Measurements from ENCODE around the gene KCNIP1.
A peak's percentile ranks its signal among the peaks of the same experiment; 100 is the strongest.

KCNIP1 gene

DNA sequence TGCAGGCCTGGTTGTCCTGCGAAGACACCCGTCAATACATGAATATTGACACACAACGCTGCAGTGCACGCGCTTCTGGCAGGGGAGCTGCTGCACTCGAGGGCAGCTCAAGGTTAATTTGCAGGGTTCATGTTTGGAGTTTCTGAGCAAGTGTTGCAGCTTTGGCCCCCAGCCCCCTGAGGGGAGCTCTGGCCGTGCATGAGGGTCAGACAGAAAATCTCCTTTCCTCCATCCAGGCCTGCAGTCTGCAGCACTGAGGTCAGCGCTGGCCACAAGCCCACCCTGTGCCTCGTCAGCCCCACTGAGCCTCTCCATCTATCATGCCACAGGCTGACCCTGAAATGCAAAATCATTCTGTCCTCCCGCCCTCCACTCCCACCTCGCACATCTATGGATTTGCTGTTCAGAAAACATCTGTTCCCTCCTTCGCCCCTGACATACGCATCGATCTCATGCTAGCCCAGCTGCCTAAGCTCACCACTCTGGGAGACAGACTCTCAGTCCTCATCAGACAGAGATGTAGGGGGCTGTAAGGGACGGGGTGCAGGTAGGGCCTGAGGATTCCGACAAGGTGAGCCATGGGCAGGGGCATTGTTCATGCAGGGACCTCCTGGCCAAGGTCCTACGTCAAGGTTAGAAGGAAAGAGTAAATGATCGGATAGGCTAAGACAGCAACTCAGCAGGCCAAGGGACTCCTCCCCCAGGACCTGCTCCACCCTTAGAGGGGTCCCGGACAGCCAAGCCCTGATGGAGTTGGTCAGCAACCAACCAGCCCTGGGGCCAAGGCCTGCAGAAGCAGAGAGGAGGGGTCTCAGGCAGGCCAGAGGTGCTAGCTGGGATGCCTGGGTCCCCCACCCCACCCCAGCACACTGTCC lies 125.1 kb downstream of the KCNIP1 start:
- DNase-seq (ENCODE audit: low read depth in 3 of 3): no peak

DNA sequence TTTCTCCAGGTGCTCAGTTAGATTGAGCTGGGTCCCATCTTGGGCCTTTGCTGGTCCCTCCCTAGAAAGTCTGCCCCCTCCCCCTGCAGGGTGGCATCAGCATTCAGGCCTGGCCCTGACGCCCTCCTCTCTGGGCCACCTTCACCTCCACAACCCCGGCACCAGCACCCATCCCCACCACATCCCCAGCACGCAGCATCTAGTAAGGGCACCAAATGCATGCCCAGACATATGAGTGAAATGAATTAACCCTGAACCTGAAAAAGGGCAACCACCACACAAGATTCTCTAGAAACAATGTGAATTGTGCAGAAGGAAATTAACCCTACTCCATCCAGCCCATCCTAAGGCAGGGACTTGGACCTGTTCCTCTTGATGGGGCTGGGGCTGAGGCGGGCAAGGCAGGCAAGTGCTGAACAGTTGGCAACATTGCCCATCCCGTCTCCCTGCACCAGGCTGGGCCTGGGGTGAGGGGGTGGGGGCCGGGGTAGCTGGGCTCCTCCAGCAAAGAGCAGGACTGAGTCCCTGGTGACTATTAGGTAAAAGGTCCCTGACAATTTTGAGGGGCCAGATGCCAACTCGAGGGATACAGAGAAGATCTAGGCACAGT lies 125.9 kb downstream of the KCNIP1 start:
- DNase-seq (ENCODE audit: low read depth in 3 of 3): no peak

DNA sequence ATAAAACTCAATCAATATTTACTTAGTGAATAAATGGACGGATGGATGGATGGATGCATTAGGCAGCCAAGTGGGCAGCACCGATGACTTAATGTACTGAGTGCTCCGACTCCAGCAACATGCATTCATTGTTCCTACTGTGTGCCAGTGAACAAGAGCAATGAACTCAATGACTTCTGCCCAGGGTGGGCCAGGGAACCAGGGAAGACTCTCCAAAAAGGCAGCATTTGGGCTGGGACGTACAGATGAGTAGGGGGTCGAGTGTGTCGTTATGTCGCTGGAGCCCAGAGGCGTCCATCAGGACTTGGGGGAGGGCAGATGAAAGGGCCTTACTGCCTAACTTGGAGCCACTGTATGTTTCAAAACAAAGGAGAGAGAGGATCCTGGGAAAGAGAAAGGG lies 126.4 kb downstream of the KCNIP1 start:
- no peak for DNase-seq (ENCODE audit: low read depth in 3 of 3)

DNA sequence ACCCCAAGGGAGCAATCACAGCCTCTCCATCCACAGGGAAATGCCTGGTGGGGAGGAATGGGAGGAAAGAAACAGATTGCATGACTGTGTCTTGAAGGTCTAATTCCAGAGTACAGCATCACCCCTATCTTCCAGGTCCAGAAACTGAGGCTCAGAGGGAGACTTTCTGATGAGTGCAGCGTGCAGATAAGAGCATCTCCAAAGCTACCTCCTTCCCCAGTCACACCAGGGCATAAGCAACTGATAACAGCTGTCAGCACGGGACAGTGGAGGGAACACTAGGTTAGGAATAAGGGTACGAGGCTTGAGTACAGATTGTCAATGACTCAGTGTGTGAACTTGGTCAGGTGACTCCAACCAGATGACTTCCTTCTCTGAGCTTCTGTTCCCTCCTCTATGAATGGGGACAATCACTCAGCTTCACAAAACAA lies 126.9 kb downstream of the KCNIP1 start:
- DNase-seq (ENCODE audit: low read depth in 3 of 3): no peak

DNA sequence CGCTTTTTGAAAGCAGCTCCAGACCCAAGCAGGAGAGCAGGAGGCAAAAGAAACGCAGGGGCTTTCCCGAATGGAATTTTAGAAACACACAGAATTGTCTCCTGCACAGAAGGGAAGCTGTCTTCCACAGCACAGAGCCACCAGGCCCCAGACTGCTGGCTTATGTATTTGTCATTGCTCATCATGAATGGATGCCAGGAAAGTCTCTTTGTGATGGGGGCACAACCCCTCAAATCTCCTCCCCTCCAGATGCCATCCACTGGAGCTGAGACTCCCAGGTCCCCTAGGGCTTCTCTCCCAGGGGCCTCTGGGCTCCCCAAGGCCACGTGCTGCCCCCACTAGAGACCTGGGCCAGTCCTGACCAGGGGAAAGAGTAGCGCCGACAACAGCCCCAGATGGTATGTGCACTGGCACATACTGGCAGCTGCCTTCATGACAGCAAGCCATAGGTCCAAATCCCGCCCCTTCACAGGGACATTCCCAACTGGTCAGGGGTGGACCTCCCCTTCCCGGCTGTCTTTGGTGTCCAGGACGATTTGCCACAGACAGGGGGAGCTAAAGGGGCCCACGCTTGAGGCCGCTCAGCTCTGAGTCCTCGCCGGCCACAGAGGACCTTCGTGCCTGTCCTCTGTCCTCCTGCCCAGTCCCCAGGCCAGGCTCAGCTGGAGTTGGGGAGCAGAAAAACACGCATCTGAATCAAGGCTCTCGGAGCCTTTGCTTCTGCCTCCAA lies 127.8 kb downstream of the KCNIP1 start:
- DNase-seq (ENCODE audit: low read depth in 3 of 3): no peak

DNA sequence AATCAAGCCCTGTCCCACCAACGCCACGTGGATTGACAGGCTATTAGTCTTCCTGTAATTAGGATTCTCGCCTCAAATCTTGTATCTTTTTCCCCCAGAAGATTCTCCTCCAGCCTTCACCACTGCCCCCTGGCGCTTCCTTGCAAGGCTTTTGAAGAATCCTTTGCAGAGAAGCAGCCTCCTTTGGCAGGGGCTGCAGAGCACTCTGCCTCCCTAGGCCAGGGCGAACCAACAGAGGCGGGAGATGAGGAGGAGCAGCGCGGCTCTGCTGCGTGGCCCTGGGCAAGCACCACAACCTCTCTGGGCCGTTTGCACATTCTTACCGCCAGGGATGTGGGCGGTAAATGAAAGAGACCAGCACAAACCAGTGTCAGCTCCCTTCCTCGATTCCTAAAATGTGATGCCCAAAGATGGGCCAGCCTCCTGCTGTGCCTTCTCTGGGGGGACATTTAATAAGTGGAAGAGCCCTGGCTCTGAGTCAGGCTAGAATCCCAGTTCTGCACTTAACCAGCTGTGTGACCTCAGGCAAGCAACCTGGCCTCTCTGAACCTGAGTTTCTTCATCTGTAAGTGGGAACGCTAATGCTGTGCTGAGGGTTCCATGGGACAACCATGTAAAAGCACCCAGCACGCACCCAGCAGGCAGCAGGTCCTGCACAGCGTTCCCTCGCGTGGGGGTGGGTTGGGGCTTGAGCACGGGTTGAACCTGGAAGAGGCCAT lies 128.6 kb downstream of the KCNIP1 start:
- DNase-seq (ENCODE audit: low read depth in 3 of 3): no peak

DNA sequence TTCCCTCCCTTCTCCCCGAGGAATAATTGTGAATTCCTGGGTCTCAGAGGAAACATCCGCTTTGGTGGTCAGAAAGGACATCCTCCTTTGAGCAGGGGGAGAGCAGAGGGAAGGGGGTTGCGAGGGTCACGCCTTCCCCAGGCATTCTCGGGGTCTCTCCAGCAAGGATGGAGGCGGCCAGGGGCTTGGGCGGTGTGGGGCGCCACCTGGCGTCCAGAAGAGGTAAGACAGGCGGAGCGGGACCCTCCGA lies 129.1 kb downstream of the KCNIP1 start:
- peak; percentile 23 to 47 (median 39) for DNase-seq (ENCODE audit: low read depth in 3 of 3)

DNA sequence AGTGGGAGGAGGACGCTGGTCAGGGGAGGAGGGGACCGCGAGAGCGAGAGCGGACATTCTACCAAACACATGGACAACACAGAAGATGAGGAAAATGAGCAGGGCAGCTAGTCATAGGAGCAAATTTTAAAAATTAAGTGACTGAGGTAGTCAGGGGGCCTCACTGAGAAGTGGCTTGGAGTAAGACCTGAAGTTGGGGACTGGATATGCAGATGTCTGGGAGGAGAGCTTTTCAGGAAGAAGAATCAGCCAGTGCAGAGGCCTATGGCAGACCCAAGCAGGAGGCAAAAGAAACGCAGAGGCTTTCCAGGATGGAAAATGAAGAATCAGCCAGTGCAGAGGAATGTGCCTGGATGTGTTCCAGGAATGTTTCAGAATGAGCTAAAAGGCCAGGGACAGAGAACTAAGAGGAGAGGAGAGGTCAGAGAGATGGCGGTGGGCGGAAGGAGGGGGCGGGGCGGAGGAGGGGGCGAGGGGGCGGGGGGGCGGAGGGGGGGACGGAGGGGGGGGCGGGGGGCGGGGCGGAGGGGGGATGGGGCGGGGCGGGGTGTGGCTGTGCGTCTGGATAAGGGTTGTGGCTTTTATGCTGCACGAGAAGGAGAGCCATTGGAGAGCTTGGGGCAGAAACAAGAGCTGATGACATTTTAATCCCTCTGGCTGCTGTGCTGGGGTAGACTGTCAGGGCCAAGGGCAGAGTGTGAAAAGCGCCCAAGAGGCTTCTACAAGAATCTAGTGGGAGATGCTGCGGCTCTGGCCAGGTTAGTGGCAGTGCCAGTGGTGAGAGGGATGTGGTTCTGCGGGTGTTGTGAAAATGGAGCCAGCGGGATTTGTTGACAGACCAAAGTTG lies 129.6 kb downstream of the KCNIP1 start:
- DNase-seq (ENCODE audit: low read depth in 3 of 3): no peak

DNA sequence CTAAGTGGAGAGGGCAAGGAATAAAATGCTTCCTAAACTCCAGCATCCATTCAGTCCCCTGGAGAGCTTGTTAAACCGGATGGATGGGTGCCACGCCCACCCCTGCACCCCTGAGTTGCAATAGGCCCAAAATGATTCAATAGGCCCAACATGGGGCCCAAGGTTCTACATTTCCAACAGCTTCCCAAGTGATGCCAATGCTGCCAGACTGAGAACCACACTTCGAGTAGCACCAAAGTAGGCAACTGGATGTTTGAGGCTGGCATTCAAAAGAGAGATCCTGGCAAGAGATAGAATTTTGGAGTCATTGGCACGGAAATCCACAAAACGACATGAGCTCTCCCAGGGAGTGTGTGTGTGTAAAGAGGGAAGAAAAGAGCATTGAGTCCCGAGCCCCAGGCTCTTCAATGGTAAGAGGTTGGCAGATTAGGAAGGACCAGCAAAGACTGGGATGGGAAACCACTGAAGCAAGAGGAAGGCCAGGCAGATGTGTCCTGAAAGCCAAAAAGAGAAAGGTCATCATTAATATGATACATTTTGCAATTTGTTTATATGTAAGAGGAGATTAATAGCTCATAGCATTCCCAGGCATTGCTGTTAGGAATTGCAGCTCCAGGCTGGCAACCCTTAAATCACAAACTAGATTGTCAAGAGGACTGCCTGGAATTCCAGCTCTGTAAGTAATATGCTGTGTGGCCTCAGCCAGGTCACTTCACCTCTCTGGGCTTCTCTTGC lies 130.6 kb downstream of the KCNIP1 start:
- no peak for DNase-seq (ENCODE audit: low read depth in 3 of 3)

DNA sequence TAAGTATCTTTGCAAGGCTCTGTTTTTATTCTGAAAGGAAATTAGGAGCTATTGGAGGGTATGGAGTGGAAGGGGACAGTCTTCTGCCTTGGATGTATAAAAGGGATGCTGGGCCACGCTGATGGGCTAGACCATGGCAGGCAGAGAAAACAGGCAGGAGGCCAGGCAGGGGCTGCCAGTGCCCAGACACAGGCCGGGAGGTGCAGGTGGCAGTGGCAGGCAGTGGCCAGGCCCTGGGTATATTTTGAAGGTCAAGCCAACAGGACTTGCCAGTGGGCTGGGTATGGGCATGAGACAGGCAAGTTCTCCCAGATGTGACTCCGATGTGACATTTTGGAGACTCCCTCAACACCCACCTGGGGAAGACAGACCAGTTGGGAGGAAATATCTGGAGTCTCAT lies 131.9 kb downstream of the KCNIP1 start:
- DNase-seq (ENCODE audit: low read depth in 3 of 3): no peak

DNA sequence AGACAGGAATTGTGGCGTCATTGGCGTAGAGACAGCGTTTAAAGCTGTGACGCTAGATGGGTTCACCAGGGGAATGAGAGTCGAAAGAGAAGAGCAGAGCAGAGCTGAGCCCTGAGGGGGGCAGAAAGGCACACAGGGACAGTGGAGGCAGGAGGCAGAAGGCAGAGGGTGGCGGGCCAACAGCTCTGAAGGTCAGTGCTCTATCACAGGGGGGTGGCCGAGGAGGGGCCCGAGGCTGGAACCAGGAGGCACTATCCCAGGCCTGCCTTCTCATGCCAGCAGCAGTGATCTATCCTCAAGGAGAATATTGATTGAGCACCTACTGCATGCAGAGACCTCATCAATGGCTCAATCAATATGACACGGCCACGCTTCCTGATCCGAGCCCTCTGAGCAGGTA lies 132.4 kb downstream of the KCNIP1 start:
- DNase-seq (ENCODE audit: low read depth in 3 of 3): no peak

DNA sequence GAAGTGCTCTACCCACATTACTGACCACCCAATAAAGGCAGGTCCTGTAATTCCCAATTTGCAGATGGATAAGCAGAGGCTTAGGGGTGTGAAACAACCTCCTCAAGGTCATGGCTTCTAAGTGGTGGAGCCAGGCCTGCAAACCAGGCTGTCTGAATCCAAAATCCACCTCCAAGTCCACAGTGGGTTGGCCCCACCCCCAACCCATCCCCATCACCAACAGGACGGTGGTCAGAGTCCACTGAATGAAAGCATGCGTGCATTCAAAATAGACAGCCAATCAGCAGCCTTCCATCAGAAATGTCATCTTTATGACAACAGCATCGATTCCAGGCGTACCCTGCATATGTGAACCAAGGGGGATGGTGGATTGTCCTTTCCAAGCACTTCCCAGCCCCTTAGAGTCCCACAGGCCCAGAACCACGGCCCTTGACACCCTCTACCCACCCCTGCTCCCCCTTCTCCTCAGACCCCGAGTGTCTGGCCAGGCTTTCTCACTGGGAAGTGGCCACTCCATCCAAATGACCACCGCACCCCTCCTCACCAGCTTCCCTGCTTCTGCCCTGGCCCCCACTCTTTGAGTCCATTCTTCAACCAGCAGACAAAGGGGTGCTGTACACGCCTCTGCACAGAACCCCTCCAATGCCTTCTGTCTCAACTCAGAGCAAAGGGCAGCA lies 133.1 kb downstream of the KCNIP1 start:
- DNase-seq (ENCODE audit: low read depth in 3 of 3): no peak

DNA sequence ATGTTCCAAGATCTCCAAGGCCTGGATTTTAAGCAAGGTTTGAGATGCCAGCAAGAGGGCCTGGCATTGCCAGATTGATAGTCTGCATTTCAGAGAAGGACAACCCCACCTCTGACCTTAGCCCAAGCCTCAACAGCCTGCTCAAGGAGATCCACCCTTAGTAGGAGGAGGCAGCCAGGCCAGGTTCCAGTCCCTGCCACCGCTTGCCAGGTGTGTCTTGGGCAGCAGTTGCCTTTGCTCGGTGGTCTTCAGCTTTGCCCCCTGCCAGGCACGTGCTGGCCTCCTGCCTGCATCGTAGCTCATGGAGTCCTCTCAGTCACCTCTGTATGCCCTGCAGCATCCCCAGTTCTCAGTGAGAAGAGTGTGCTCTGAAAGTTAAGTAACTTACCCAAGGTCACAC lies 134.2 kb downstream of the KCNIP1 start:
- DNase-seq (ENCODE audit: low read depth in 3 of 3): no peak

DNA sequence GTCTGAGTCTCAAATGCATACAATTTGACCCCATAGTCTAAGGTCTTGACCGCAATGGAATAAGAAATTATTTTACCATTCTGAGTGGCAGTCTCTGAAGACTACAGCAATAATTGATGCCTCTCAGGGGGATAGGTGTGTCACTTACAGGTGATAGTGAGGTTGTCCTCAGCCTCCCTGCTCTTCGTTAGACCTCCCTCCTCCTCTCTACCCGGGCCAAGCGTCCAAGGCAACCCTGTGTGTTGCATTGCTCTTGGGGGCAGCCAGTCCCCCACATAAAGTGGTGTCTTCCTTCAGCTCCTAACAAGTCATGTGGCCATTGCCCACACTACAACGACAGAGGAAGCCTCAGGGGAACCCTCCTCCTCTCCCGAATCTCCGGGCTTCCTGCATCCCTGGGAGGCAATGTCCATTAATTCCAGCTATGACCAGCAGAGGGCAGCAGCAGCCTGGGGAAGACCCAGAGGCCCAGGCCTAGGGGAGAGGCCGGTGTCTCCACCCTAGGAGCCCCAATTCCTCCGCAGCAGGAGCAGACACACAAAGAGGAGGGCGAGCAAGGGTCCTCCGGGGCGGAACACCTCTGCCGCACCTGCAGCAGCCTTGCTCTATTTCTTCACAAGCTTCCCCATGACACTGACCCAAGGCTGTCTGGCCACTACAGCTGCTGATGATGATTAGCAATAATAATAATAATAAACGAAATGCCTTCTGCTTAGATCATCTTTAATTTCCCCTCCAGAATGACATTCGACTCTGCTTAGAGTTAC lies 134.8 kb downstream of the KCNIP1 start:
- peak; percentile 49 to 69 (median 53) for DNase-seq (ENCODE audit: low read depth in 3 of 3)

DNA sequence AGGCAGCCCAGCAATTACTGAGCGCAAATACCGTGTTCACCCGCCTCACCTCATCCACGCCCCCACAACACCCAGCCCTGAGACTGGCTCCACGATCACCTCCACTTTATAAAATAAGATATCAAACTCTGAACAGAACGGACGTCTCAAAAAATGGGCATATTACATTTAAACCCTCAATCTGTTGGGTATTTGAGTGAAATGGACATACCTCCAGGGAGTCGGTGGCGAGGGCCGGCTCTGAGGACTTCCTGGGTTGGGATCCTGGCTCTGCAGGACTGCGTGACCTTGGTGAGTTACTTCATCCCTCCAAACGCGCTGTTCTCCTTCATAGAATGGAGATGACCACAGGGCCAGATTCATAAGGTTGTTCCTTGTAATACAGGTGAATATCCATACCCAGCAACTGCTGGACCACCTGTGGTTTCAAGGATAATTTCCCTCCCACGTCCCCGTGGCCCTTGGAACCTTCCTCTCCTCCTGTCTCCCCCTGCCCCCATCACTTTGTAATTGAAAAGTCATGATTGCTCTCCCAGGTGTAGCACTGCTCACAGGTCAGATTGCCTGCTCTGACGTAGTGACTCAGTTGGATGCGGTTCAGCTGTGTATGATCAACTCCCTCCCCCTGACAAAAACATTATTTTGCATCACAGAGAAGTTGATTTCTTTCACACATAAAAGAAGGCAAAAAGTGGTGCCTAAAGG lies 135.6 kb downstream of the KCNIP1 start:
- DNase-seq (ENCODE audit: low read depth in 3 of 3): no peak

DNA sequence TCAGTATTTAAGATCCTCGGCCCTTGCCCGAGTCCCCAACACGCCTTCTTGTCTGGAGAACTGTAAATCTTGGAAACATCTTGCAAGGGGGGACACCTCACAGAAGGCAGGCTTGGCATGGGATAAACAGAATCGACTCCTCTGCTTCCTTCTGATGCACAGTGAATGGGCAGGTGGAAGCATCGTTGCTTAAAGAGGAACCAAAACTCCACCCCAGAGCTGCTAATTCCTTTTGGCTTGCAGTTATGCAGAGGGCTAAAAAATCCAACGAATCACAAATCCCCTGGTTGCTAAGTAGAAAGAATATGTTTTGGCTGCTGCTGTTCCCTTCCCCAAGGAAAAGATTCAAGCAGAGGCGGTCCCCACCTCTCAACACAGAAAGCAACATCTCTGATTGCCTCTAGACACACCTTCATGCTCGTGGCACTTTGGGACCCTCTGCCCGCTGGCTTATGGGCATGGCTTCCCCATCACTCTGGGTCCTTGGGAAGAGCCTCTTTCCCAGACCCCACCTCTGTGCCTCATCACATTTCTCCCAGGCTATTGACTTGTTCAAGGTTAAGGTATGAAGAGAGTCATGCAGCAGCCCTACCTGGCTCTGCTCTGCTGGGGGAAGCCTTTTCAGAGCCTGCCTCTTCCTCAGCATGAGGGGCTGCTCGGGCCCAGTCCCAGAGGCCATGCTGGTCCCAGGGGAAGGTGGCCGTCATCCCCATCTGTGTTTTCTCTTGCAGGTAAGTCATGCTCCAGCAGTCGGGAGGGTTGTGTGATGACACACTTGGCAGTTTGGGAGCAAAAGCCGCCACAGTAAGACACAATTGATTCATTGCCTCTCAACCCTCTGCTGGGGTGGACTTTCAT lies 137.1 kb downstream of the KCNIP1 start:
- no peak for DNase-seq (ENCODE audit: low read depth in 3 of 3)

DNA sequence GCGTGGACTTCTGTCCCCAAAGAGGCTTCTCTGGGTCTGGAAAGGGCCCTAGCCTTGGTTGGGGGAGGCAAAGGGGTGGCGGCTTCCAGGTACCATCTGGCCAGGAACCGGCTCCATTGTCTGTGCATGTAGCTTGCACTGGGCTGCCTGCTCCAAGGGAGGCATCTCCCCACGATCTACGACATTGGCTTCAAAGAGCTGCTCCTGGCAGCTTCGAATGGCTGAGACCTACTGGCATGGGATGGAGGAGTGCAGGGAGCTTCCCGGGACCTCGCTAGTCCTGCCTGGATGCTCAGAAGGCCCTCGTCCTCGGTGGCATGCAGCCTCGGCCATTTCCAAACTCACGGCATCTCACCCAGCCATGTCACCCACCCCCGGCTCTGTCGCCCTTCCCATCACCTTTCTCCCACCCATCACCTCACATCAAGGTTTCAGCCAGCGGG lies 137.8 kb downstream of the KCNIP1 start:
- no peak for DNase-seq (ENCODE audit: low read depth in 3 of 3)

Data from stimulated activated CD4-positive, alpha-beta T cell treated with anti-CD3 and anti-CD28 coated beads, TNF-alpha, amount 100 ng/mL, for 24 hours (primary cell).